CD8-positive, alpha-beta memory T cell (primary cell): Measurements from ENCODE around the gene ZBTB32. TPM values are rescaled to one million over a fixed set of nuclear protein-coding genes. Genes with fewer than 3 reads are reported as not detected.
"Not testable (repeated sequence)": the region's sequence is repeated elsewhere in the genome, so short reads cannot be mapped to it uniquely, and the experiment has no call there.

Source experiments
- CTCF ChIA-PET: fragments of 350-600 bp; sonication (Branson Sonifier 250); formaldehyde crosslinking; loops from one replicate; lab custom pipeline; 2021; ENCODE audit warnings: antibody characterized with exemption; lab: Charles Lee
- POLR2A ChIA-PET: fragments of 350-600 bp; sonication (Branson Sonifier 250); formaldehyde crosslinking; loops from one replicate; lab custom pipeline; 2021; ENCODE audit warnings: antibody characterized with exemption; lab: Charles Lee
- DNase-seq, 5 donors: peaks; one replicate each; pipeline versions ENCODE4 v3.0.0 to v3.0.0-alpha.2; 2020 to 2022; ENCODE audit warnings: mixed read lengths in 1 of 5
- H3K27ac ChIP-seq: one replicate; pipeline ENCODE4 v1.7.0; 2013; ENCODE audit warnings: low read depth, mild to moderate bottlenecking, low read length, moderate library complexity
- H3K27me3 ChIP-seq: 2 replicates; pipeline ENCODE4 v1.7.0; 2013; ENCODE audit warnings: low read length, mild to moderate bottlenecking; ENCODE audit not compliant: insufficient read depth, poor library complexity, severe bottlenecking
- H3K36me3 ChIP-seq: 2 replicates; pipeline ENCODE4 v1.7.0; 2013; ENCODE audit warnings: mild to moderate bottlenecking, low read length, moderate library complexity; ENCODE audit not compliant: insufficient read depth
- H3K4me1 ChIP-seq: 2 replicates; pipeline ENCODE4 v1.7.0; 2013; ENCODE audit warnings: mild to moderate bottlenecking, low read length, moderate library complexity; ENCODE audit not compliant: insufficient read depth
- H3K4me3 ChIP-seq: 2 replicates; pipeline ENCODE4 v1.7.0; 2013; ENCODE audit warnings: mild to moderate bottlenecking, low read length
- H3K9me3 ChIP-seq: 2 replicates; pipeline ENCODE4 v1.7.0; 2013; ENCODE audit warnings: mild to moderate bottlenecking, low read length
- H3K27ac Mint-ChIP-seq, 8 donors: one replicate each; pipeline ENCODE4 v1.8.0; 2020 to 2021; ENCODE audit warnings: mixed read lengths in 8 of 8, mild to moderate bottlenecking in 6 of 8, inconsistent platforms in 3 of 8, moderate library complexity in 3 of 8
- H3K27me3 Mint-ChIP-seq, 2 donors: one replicate each; pipeline ENCODE4 v1.8.0; 2020 to 2021; ENCODE audit warnings: mixed read lengths in 2 of 2, mild to moderate bottlenecking in 1 of 2, moderate library complexity in 1 of 2
- H3K36me3 Mint-ChIP-seq, 3 donors: one replicate each; pipeline ENCODE4 v1.8.0; 2020 to 2021; ENCODE audit warnings: mixed read lengths in 3 of 3, inconsistent platforms in 1 of 3, mild to moderate bottlenecking in 1 of 3
- H3K4me1 Mint-ChIP-seq, 3 donors: one replicate each; pipeline ENCODE4 v1.8.0; 2020 to 2021; ENCODE audit warnings: mixed read lengths in 3 of 3, inconsistent platforms in 1 of 3, mild to moderate bottlenecking in 1 of 3
- H3K4me3 Mint-ChIP-seq, 7 donors: one replicate each; pipeline ENCODE4 v1.8.0; 2020 to 2021; ENCODE audit warnings: mixed read lengths in 7 of 7, mild to moderate bottlenecking in 6 of 7, moderate library complexity in 4 of 7, inconsistent platforms in 2 of 7
- H3K9me3 Mint-ChIP-seq, 5 donors: one replicate each; pipeline ENCODE4 v1.8.0; 2020 to 2022; ENCODE audit warnings: mixed read lengths in 5 of 5, mild to moderate bottlenecking in 3 of 5, moderate library complexity in 2 of 5, inconsistent platforms in 1 of 5
- polyA plus RNA-seq: library from polyadenylated mRNA; unstranded; fragments of 300-500 nt; fragmentation: Illumina TruSeq; gene quantifications from one replicate; pipeline ENCODE4 v1.2.3, GENCODE V29; 2021
- total RNA-seq, 2 experiments: library from RNA; stranded (reverse); gene quantifications; one replicate each; pipeline ENCODE4 v1.2.3, GENCODE V29; 2021

ZBTB32 gene
- total RNA-seq (100 to 1,000 TPM; 223 to 225 TPM), polyA plus RNA-seq (0.77 TPM)

DNA sequence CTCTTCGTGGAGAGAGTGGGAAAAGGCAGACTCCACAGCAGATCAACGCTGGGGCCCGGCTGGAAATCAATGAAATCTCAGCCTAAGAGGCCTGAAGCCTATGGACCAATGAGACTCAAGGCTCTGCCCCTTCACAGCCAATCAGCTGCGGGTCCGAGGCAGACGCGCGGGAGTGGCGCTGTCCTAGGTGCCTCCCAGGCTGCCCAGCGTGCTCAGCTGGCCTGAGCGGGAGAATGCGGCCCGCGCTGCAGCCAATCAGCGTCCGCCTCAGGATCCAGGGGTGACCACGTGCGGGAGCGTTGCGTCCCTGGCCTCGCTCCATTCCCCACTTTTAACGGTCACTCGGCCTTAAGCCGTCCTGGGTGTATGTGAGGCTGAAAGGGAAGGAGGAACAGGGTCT is at the start of gene ZBTB32:
Gene ZBTB32, plus strand, starts transcription at position 341 of the 400 bp plus-strand sequence. CDS start 10,069 bp downstream, outside the sequence.
- Histone ChIP-seq H3K27me3 (no peaks in the 10 kb centered on the region), H3K36me3 (no peaks in the 10 kb centered on the region), H3K4me3 (no peak within 1 kb of the TSS), H3K9me3 (no peaks in the 10 kb centered on the region), H3K27ac (no peak within 1 kb of the TSS), H3K4me1 (peaks cover 6% of the 10 kb centered on the region)
- CTCF ChIA-PET, result interaction anchor here (0.6 to 2.3 kb wide), 3 partner anchors 10 to 597 kb away, joined by 3 to 6 read pairs (median 3); no protein-coding TSS in a partner anchor
- Mint-ChIP-seq H3K27ac (peak within 1 kb of the TSS in 1 of 8 donors; percentile 26), H3K36me3 (peaks cover 0 to 2% (median 0%) of the 10 kb centered on the region in 3 donors), H3K27me3 (peaks cover 0 to 2% of the 10 kb centered on the region in 2 donors), H3K4me1 (peaks cover 5 to 8% (median 6%) of the 10 kb centered on the region in 3 donors), H3K4me3 (peak within 1 kb of the TSS in 2 of 7 donors; percentile 48 to 54), H3K9me3 (no peaks in the 10 kb centered on the region)
- no peak for DNase-seq
- POLR2A ChIA-PET, result no interaction called here

DNA sequence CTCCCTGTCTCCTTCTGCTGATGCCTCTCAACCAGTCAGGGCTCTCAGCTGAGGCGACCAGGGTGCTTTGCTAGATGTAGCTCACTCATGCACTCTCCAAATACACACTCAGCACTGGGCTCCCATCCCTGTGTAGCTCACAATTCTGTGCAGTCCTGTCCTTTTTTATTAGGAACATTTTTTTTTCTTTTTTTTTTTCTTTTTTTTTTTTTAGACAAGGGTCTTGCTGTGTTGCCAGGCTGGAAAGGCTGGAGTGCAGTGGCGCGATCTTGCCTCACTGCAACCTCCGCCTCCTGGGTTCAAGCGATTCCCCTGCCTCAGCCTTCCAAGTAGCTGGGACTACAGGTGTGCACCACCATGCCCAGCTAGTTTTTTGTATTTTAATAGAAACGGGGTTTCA is 49.5 kb upstream of the ZBTB32 start:
- H3K27ac ChIP-seq, H3K9me3 Mint-ChIP-seq, H3K4me3 ChIP-seq, H3K27ac Mint-ChIP-seq, H3K4me1 ChIP-seq, H3K27me3 ChIP-seq, H3K4me3 Mint-ChIP-seq, H3K9me3 ChIP-seq, DNase-seq, H3K27me3 Mint-ChIP-seq, POLR2A ChIA-PET: not testable (repeated sequence)
- Mint-ChIP-seq H3K4me1 (peaks cover 16 to 41% (median 30%) of the 10 kb centered on the region in 3 donors), H3K36me3 (peaks cover 0 to 76% (median 17%) of the 10 kb centered on the region in 3 donors)
- peaks cover 32% of the 10 kb centered on the region for H3K36me3 ChIP-seq
- CTCF ChIA-PET, result interaction anchor here (1.5 kb wide), 1 partner anchor 40 kb away, joined by 3 read pairs; no protein-coding TSS in a partner anchor

- Mint-ChIP-seq H3K4me3 (no peak overlapping the region), H3K27me3 (no peaks in the 10 kb centered on the region), H3K36me3 (peaks cover 0 to 77% (median 18%) of the 10 kb centered on the region in 3 donors), H3K27ac (peak overlapping the region in 1 of 8 donors; percentile 5), H3K9me3 (no peaks in the 10 kb centered on the region), H3K4me1 (peaks cover 16 to 34% (median 24%) of the 10 kb centered on the region in 3 donors)
- H3K4me3 ChIP-seq, result no peak overlapping the region
- ChIA-PET POLR2A (no interaction called here), CTCF (interaction anchor here (1.5 kb wide), 1 partner anchor 39 kb away, joined by 3 read pairs; no protein-coding TSS in a partner anchor)
- H3K27me3 ChIP-seq, result no peaks in the 10 kb centered on the region
- no peak overlapping the region for H3K27ac ChIP-seq
- H3K4me1 ChIP-seq, result peaks cover 5% of the 10 kb centered on the region
- peaks cover 32% of the 10 kb centered on the region for H3K36me3 ChIP-seq
- DNase-seq, result no peak
- H3K9me3 ChIP-seq, result no peaks in the 10 kb centered on the region
Observed at GRCh38 chr19:35655600-35655999, 48.8 kb upstream of the ZBTB32 start.

DNA sequence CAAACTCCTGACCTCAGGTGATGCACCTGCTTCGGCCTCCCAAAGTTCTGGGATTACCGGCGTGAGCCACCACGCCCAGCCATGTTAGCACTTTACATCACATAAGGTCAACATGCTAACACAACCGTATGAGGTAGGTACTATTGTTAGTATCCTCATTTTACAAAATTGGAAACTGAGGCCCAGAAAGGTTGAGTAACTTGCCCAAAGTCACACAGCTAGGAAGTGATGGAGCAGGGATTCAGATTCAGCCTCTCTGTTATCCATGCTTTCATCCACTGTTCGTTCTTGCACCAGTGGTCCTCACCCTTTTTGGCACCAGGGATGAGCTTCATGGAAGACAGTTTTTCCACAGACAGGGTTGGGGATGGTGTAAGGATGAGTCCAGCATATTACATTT is 47.7 kb upstream of the ZBTB32 start:
- Mint-ChIP-seq H3K4me1 (peaks cover 9 to 23% (median 17%) of the 10 kb centered on the region in 3 donors), H3K9me3 (no peaks in the 10 kb centered on the region), H3K36me3 (peaks cover 0 to 74% (median 14%) of the 10 kb centered on the region in 3 donors), H3K4me3 (no peak overlapping the region), H3K27me3 (no peaks in the 10 kb centered on the region), H3K27ac (no peak overlapping the region)
- no peak overlapping the region for H3K4me3 ChIP-seq
- H3K9me3 ChIP-seq, result no peaks in the 10 kb centered on the region
- H3K36me3 ChIP-seq, result peaks cover 32% of the 10 kb centered on the region
- ChIA-PET CTCF (no interaction called here), POLR2A (no interaction called here)
- no peaks in the 10 kb centered on the region for H3K4me1 ChIP-seq
- no peak overlapping the region for H3K27ac ChIP-seq
- H3K27me3 ChIP-seq, result no peaks in the 10 kb centered on the region
- no peak for DNase-seq

- H3K4me1 Mint-ChIP-seq, result peaks cover 9 to 18% (median 17%) of the 10 kb centered on the region in 3 donors
- no peaks in the 10 kb centered on the region for H3K9me3 ChIP-seq
- POLR2A ChIA-PET, result no interaction called here
- no peaks in the 10 kb centered on the region for H3K27me3 Mint-ChIP-seq
- CTCF ChIA-PET, result no interaction called here
- H3K27ac ChIP-seq, result no peak overlapping the region
- H3K9me3 Mint-ChIP-seq, result no peaks in the 10 kb centered on the region
- H3K36me3 ChIP-seq, result peaks cover 32% of the 10 kb centered on the region
- no peaks in the 10 kb centered on the region for H3K27me3 ChIP-seq
- DNase-seq, result no peak
- H3K27ac Mint-ChIP-seq, result peak overlapping the region in 1 of 8 donors; percentile 72
- H3K4me3 ChIP-seq, result no peak overlapping the region
- no peak overlapping the region for H3K4me3 Mint-ChIP-seq
- H3K4me1 ChIP-seq, result no peaks in the 10 kb centered on the region
- H3K36me3 Mint-ChIP-seq, result peaks cover 0 to 77% (median 11%) of the 10 kb centered on the region in 3 donors
Observed at GRCh38 chr19:35657904-35658700, 46.3 kb upstream of the ZBTB32 start.

GRCh38 chr19:35661995-35662340 is 42.4 kb upstream of the ZBTB32 start:
- Mint-ChIP-seq H3K4me1 (peaks cover 0 to 6% (median 1%) of the 10 kb centered on the region in 3 donors), H3K27ac (no peak overlapping the region), H3K27me3 (no peaks in the 10 kb centered on the region), H3K9me3 (no peaks in the 10 kb centered on the region), H3K36me3 (peaks cover 0 to 55% (median 9%) of the 10 kb centered on the region in 3 donors), H3K4me3 (no peak overlapping the region)
- H3K27me3 ChIP-seq, result no peaks in the 10 kb centered on the region
- no peak overlapping the region for H3K4me3 ChIP-seq
- ChIA-PET CTCF (no interaction called here), POLR2A (interaction anchor here (0.6 kb wide), 1 partner anchor 27 kb away, joined by 3 read pairs; no protein-coding TSS in a partner anchor)
- H3K36me3 ChIP-seq, result peaks cover 9% of the 10 kb centered on the region
- no peak overlapping the region for H3K27ac ChIP-seq
- no peaks in the 10 kb centered on the region for H3K4me1 ChIP-seq
- no peak for DNase-seq
- no peaks in the 10 kb centered on the region for H3K9me3 ChIP-seq

DNA sequence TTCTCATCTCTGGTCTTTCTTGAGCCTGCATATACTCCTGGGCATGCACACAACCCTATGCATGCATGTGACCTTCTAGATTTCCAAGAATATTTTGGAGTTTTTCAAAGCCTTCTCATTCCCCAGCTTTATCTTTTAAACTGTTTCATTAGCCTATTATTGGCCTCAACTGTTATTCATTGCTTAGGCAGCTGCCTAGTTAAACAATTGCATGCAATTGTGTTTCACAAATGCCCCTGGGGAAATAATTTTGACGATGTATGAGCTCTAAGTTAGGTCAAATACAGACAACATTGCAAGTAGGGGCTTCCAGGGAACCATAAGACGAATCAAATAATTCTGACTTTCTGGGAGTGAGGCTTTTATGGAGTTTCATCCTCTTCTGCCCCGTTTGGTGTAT is 40.4 kb upstream of the ZBTB32 start:
- Mint-ChIP-seq H3K27ac (peak overlapping the region in 1 of 8 donors; percentile 58), H3K9me3 (no peaks in the 10 kb centered on the region), H3K27me3 (no peaks in the 10 kb centered on the region), H3K36me3 (peaks cover 0 to 37% (median 2%) of the 10 kb centered on the region in 3 donors), H3K4me3 (no peak overlapping the region), H3K4me1 (peaks cover 0 to 1% (median 0%) of the 10 kb centered on the region in 3 donors)
- Histone ChIP-seq H3K36me3 (no peaks in the 10 kb centered on the region), H3K27ac (no peak overlapping the region), H3K4me3 (no peak overlapping the region), H3K9me3 (no peaks in the 10 kb centered on the region), H3K27me3 (no peaks in the 10 kb centered on the region), H3K4me1 (no peaks in the 10 kb centered on the region)
- no peak for DNase-seq
- ChIA-PET CTCF (no interaction called here), POLR2A (no interaction called here)

- no peak overlapping the region for H3K4me3 ChIP-seq
- Mint-ChIP-seq H3K9me3 (peaks cover 0 to 2% (median 0%) of the 10 kb centered on the region in 5 donors), H3K4me3 (no peak overlapping the region), H3K27me3 (peaks cover 6 to 10% of the 10 kb centered on the region in 2 donors), H3K36me3 (peaks cover 0 to 29% (median 0%) of the 10 kb centered on the region in 3 donors), H3K27ac (no peak overlapping the region), H3K4me1 (no peaks in the 10 kb centered on the region)
- no peak overlapping the region for H3K27ac ChIP-seq
- no peaks in the 10 kb centered on the region for H3K4me1 ChIP-seq
- POLR2A ChIA-PET, result no interaction called here
- peaks cover 5% of the 10 kb centered on the region for H3K27me3 ChIP-seq
- CTCF ChIA-PET, result no interaction called here
- no peak for DNase-seq
- H3K9me3 ChIP-seq, result no peaks in the 10 kb centered on the region
- no peaks in the 10 kb centered on the region for H3K36me3 ChIP-seq
Observed at GRCh38 chr19:35665157-35665556, 39.2 kb upstream of the ZBTB32 start.
